Liver (tissue), 3 donors: ENCODE measurements around the gene KATNB1.
"Not testable (repeated sequence)": the region's sequence is repeated elsewhere in the genome, so short reads cannot be mapped to it uniquely, and the experiment has no call there.

Source experiments
- CTCF ChIP-seq: fragments of 150-350 bp; IDR thresholded peaks from 2 replicates; pipeline ENCODE4 v1.5.1; 2017; ENCODE audit warnings: improper control_type of control experiment, low read depth, low read length; ENCODE audit not compliant: missing input control
- EGR1 ChIP-seq, 2 donors: IDR thresholded peaks; 2 replicates each; pipeline ENCODE4 v1.6.1; 2016 to 2018; ENCODE audit warnings: antibody characterized with exemption in 2 of 2, low read depth in 2 of 2
- FOXA1 ChIP-seq: IDR thresholded peaks from 2 replicates; pipeline ENCODE4 v1.6.1; 2016; ENCODE audit warnings: antibody characterized with exemption
- HNF4G ChIP-seq: IDR thresholded peaks from 2 replicates; pipeline ENCODE4 v1.6.1; 2016; ENCODE audit warnings: antibody characterized with exemption
- JUND ChIP-seq, 2 donors: IDR thresholded peaks; 2 replicates each; pipeline ENCODE4 v1.6.1; 2016; ENCODE audit warnings: antibody characterized with exemption in 2 of 2
- MAX ChIP-seq: IDR thresholded peaks from 2 replicates; pipeline ENCODE4 v1.6.1; 2016; ENCODE audit warnings: antibody characterized with exemption
- RAD21 ChIP-seq, 2 donors: IDR thresholded peaks; 2 replicates each; pipeline ENCODE4 v1.6.1; 2016; ENCODE audit warnings: antibody characterized with exemption in 2 of 2, mild to moderate bottlenecking in 2 of 2
- REST ChIP-seq: IDR thresholded peaks from 2 replicates; pipeline ENCODE4 v1.6.1; 2016; ENCODE audit warnings: antibody characterized with exemption, mild to moderate bottlenecking
- SP1 ChIP-seq: IDR thresholded peaks from 2 replicates; pipeline ENCODE4 v1.6.1; 2018; ENCODE audit warnings: antibody characterized with exemption, mild to moderate bottlenecking
- TAF1 ChIP-seq: conservative IDR thresholded peaks from 2 replicates; pipeline ENCODE4 v1.6.1; 2016; ENCODE audit warnings: antibody characterized with exemption, mild to moderate bottlenecking
- YY1 ChIP-seq: IDR thresholded peaks from 2 replicates; pipeline ENCODE4 v1.6.1; 2016; ENCODE audit warnings: antibody characterized with exemption, mild to moderate bottlenecking
- TF ChIP-seq, protein P1 (sequence below): IDR thresholded peaks from 2 replicates; pipeline ENCODE4 v1.6.1; 2016; ENCODE audit warnings: antibody characterized with exemption
- donor health status: healthy.
- donor health status: healthy.

GRCh38 chr16:57782607-57783055, 47.1 kb downstream of the KATNB1 start:
- TF ChIP-seq YY1; CTCF; EGR1 (IDR thresholded peaks at IDR 0.05; ENCODE audit: low read depth in 2 of 2); FOXA1; TAF1; MAX; REST; HNF4G: not testable (repeated sequence)
- TF ChIP-seq, protein P1, sequence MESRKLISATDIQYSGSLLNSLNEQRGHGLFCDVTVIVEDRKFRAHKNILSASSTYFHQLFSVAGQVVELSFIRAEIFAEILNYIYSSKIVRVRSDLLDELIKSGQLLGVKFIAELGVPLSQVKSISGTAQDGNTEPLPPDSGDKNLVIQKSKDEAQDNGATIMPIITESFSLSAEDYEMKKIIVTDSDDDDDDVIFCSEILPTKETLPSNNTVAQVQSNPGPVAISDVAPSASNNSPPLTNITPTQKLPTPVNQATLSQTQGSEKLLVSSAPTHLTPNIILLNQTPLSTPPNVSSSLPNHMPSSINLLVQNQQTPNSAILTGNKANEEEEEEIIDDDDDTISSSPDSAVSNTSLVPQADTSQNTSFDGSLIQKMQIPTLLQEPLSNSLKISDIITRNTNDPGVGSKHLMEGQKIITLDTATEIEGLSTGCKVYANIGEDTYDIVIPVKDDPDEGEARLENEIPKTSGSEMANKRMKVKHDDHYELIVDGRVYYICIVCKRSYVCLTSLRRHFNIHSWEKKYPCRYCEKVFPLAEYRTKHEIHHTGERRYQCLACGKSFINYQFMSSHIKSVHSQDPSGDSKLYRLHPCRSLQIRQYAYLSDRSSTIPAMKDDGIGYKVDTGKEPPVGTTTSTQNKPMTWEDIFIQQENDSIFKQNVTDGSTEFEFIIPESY: not testable (repeated sequence)
- TF ChIP-seq RAD21 (IDR thresholded peaks at IDR 0.05) (peak in 1 of 2 donors; percentile 36), SP1 (peak; percentile 28), JUND (IDR thresholded peaks at IDR 0.05) (peak in 1 of 2 donors; percentile 39)
